ENCODE data around the gene TRAIP. TPM values are rescaled to one million over a fixed set of nuclear protein-coding genes. Genes with fewer than 3 reads are reported as not detected.

TRAIP gene
- total RNA-seq, 1 experiment from 2014 or later, result 28.0 TPM

DNA sequence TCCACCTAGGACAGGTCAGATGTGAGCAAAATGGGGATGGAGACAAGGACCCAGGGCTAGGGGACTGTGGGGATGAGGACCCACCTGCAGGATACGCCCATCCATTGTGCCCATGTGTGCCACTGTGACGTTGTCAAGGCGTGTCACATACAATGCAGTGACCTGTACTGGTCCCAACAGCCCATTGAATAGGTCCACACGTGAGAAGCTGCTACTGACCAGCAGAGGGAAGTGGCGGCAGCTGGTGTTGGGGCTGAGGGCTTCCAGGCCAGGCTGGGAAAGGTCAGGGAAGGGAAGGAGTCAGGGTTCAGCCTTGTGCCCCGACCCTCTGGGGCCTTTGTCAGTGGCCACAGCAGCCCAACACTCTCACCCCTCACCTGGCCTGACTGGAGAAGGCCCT lies 42.6 kb upstream of the TRAIP start:
- H3K36me3 ChIP-seq (ENCODE audit: control insufficient read depth, insufficient read depth, low read length), result no peaks in the 10 kb centered on the region; the same call in 1 of the 2 replicates
- POLR2A ChIA-PET, result no interaction called here
- no peak overlapping the region for H3K4me3 Mint-ChIP-seq (ENCODE audit: unreplicated experiment)

DNA sequence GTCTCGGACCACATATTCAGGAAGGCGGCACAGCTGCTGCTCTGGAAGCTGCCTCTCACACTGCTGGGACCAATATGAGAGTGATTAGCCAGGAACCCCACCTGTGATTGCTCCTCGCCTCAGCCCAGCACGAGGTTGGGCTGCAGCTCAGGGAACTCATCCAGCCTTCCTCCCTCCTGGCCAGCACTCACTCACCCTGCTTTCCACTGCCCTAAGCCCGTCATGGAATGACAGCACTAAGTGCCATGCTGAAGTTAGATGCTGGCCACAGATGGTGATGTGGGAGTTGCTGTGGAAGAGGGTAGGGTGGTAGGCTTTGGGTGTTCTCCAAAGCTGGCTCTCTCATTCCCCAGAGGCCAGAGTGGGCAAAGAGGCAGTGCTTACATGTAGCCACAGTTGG lies 40.0 kb upstream of the TRAIP start:
- intact Hi-C loops (cut with micrococcal nuclease; ENCODE audit: unreplicated experiment), result no loop called here
- CTCF ChIA-PET, result no interaction called here

More for the DNA sequence above, 42.6 kb upstream of the TRAIP start:
- no peak for DNase-seq
- no TSS peak for BruUV-seq (replicated peaks)
- H3K4me1 ChIP-seq, result peaks cover 19% of the 10 kb centered on the region
- no peaks in the 10 kb centered on the region for H3K4me1 Mint-ChIP-seq (ENCODE audit: low read depth, unreplicated experiment)
- no peaks in the 10 kb centered on the region for H3K9me3 Mint-ChIP-seq (ENCODE audit: unreplicated experiment)
- H3K9me3 ChIP-seq, result no peaks in the 10 kb centered on the region
- peaks cover 3% of the 10 kb centered on the region for H3K36me3 Mint-ChIP-seq (ENCODE audit: insufficient read depth, unreplicated experiment)
- CTCF ChIA-PET, result no interaction called here
- no peaks in the 10 kb centered on the region for H3K27me3 Mint-ChIP-seq (ENCODE audit: insufficient read depth, unreplicated experiment)
- no peak overlapping the region for H3K27ac Mint-ChIP-seq (ENCODE audit: unreplicated experiment)
- no peak overlapping the region for H3K4me3 ChIP-seq (ENCODE audit: low read depth, low read length)
- H3K27me3 ChIP-seq (replicated peaks; ENCODE audit: control insufficient read depth, insufficient read depth, low read length), result no peaks in the 10 kb centered on the region
- intact Hi-C loops (cut with micrococcal nuclease; ENCODE audit: unreplicated experiment), result no loop called here
- TF ChIP-seq, protein P1, sequence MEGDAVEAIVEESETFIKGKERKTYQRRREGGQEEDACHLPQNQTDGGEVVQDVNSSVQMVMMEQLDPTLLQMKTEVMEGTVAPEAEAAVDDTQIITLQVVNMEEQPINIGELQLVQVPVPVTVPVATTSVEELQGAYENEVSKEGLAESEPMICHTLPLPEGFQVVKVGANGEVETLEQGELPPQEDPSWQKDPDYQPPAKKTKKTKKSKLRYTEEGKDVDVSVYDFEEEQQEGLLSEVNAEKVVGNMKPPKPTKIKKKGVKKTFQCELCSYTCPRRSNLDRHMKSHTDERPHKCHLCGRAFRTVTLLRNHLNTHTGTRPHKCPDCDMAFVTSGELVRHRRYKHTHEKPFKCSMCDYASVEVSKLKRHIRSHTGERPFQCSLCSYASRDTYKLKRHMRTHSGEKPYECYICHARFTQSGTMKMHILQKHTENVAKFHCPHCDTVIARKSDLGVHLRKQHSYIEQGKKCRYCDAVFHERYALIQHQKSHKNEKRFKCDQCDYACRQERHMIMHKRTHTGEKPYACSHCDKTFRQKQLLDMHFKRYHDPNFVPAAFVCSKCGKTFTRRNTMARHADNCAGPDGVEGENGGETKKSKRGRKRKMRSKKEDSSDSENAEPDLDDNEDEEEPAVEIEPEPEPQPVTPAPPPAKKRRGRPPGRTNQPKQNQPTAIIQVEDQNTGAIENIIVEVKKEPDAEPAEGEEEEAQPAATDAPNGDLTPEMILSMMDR (IDR thresholded peaks at IDR 0.05; ENCODE audit: insufficient read depth in 1 of 2, low read depth in 1 of 2, low read length in 1 of 2, severe bottlenecking in 1 of 2, unreplicated experiment in 1 of 2), result no peak

DNA sequence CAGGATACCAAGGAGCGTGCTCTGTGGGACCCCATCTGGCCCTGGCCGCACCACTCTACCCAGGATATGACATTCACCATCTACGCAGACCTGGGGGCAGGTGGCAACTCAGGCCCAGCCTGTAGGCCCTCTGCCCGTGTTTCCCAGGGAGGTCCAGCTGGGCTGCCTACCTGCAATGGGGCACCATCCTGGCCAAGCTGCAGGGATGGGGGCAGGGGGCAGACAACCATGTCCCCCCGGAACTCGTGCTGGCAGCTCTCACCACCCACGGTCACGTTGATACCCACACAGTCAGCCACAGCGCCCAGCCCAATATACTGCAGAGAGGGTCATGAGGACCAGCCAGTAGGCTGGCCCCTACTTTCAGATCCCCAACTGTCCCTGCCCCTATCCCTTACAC lies 39.4 kb upstream of the TRAIP start:
- intact Hi-C loops (cut with micrococcal nuclease; ENCODE audit: unreplicated experiment), result no loop called here
- DNase-seq, result no peak
- H3K36me3 Mint-ChIP-seq (ENCODE audit: insufficient read depth, unreplicated experiment), result no peaks in the 10 kb centered on the region
- ChIA-PET POLR2A (no interaction called here), CTCF (no interaction called here)
- H3K4me3 Mint-ChIP-seq (ENCODE audit: unreplicated experiment), result no peak overlapping the region
- H3K27me3 Mint-ChIP-seq (ENCODE audit: insufficient read depth, unreplicated experiment), result no peaks in the 10 kb centered on the region
- BruUV-seq (replicated peaks), result no TSS peak
- no peaks in the 10 kb centered on the region for H3K9me3 Mint-ChIP-seq (ENCODE audit: unreplicated experiment)
- Histone ChIP-seq H3K27me3 (replicated peaks; ENCODE audit: control insufficient read depth, insufficient read depth, low read length) (no peaks in the 10 kb centered on the region), H3K36me3 (ENCODE audit: control insufficient read depth, insufficient read depth, low read length) (no peaks in the 10 kb centered on the region; the same call in 1 of the 2 replicates), H3K9me3 (no peaks in the 10 kb centered on the region), H3K4me3 (ENCODE audit: low read depth, low read length) (no peak overlapping the region), H3K4me1 (peaks cover 7% of the 10 kb centered on the region)
- TF ChIP-seq, protein P1 (IDR thresholded peaks at IDR 0.05; ENCODE audit: insufficient read depth in 1 of 2, low read depth in 1 of 2, low read length in 1 of 2, severe bottlenecking in 1 of 2, unreplicated experiment in 1 of 2), result no peak
- no peaks in the 10 kb centered on the region for H3K4me1 Mint-ChIP-seq (ENCODE audit: low read depth, unreplicated experiment)
- H3K27ac Mint-ChIP-seq (ENCODE audit: unreplicated experiment), result no peak overlapping the region

More for the DNA sequence above, 40.0 kb upstream of the TRAIP start:
- TF ChIP-seq, protein P1 (IDR thresholded peaks at IDR 0.05; ENCODE audit: insufficient read depth in 1 of 2, low read depth in 1 of 2, low read length in 1 of 2, severe bottlenecking in 1 of 2, unreplicated experiment in 1 of 2), result no peak
- Mint-ChIP-seq H3K27me3 (ENCODE audit: insufficient read depth, unreplicated experiment) (no peaks in the 10 kb centered on the region), H3K9me3 (ENCODE audit: unreplicated experiment) (no peaks in the 10 kb centered on the region), H3K36me3 (ENCODE audit: insufficient read depth, unreplicated experiment) (no peaks in the 10 kb centered on the region), H3K4me3 (ENCODE audit: unreplicated experiment) (no peak overlapping the region), H3K4me1 (ENCODE audit: low read depth, unreplicated experiment) (no peaks in the 10 kb centered on the region), H3K27ac (ENCODE audit: unreplicated experiment) (no peak overlapping the region)
- H3K9me3 ChIP-seq, result no peaks in the 10 kb centered on the region
- H3K27me3 ChIP-seq (replicated peaks; ENCODE audit: control insufficient read depth, insufficient read depth, low read length), result no peaks in the 10 kb centered on the region
- no peak overlapping the region for H3K4me3 ChIP-seq (ENCODE audit: low read depth, low read length)
- peaks cover 11% of the 10 kb centered on the region for H3K4me1 ChIP-seq
- DNase-seq, result no peak
- no peaks in the 10 kb centered on the region; the same call in 1 of the 2 replicates for H3K36me3 ChIP-seq (ENCODE audit: control insufficient read depth, insufficient read depth, low read length)
- BruUV-seq (replicated peaks), result no TSS peak
- POLR2A ChIA-PET, result no interaction called here
